HG03039 (cell line): ENCODE measurements around the gene KCNK10.
A peak's percentile ranks its signal among the peaks of the same experiment; 100 is the strongest.

Source experiments
- ATAC-seq: cut with Tn5 transposase; IDR thresholded peaks from one replicate; pipeline ENCODE4 v1.9.1; 2021; ENCODE audit warnings: mild to moderate bottlenecking, moderate library complexity; ENCODE audit not compliant: unreplicated experiment

Gene KCNK10

GRCh38 chr14:88323086-88323522, at the start of gene KCNK10:
KCNK10 (minus strand) TSS chr14:88323269; CDS start chr14:88322798, 471 bp downstream.
- peak; percentile 27 for ATAC-seq

DNA sequence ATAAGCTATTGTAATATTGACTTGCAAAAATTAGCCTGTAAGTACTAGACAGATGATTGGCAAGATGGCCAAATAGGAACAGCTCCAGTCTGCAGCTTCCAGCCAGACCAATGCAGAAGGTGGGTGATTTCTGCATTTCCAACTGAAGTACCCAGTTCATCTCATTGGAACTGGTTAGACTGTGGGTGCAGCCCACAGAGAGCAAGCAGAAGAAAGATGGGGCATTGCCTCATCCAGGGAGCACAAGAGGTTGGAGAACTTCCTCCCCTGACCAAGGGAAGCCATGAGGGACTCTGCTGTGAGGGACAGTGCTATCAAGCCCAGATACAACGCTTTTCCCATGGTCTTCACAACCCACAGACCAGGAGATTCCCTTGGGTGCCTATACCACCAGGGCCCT, 46.4 kb upstream of the KCNK10 start:
- no peak for ATAC-seq

GRCh38 chr14:88364710-88365413, 41.8 kb upstream of the KCNK10 start:
- no peak for ATAC-seq

DNA sequence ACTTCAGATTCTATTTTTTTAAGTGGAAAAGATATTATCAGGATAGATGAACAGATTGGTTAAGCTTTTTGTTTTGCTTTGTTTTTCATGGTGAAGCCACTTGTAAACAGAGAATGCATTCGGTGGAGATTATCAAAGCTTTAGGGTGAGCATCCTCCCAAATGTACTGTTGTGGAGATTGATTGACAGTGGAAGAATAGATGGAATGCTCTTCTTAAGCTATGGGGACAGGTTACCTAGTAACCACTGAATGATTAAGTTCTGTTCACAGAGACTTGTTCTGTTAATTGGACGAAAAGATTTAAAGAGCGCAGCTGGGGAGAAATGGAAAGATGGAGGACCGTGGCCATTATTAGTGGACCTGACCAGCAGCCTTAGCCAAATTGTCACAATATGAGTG, 40.6 kb upstream of the KCNK10 start:
- ATAC-seq: no peak

- no peak for ATAC-seq
Observed at GRCh38 chr14:88359500-88359899, 36.4 kb upstream of the KCNK10 start.

GRCh38 chr14:88354358-88354757, 31.3 kb upstream of the KCNK10 start:
- no peak for ATAC-seq

GRCh38 chr14:88352698-88353097, 29.6 kb upstream of the KCNK10 start:
- ATAC-seq: no peak

GRCh38 chr14:88351966-88352691, 29.1 kb upstream of the KCNK10 start:
- no peak for ATAC-seq

- no peak for ATAC-seq
Observed at GRCh38 chr14:88348546-88348945, 25.5 kb upstream of the KCNK10 start.

DNA sequence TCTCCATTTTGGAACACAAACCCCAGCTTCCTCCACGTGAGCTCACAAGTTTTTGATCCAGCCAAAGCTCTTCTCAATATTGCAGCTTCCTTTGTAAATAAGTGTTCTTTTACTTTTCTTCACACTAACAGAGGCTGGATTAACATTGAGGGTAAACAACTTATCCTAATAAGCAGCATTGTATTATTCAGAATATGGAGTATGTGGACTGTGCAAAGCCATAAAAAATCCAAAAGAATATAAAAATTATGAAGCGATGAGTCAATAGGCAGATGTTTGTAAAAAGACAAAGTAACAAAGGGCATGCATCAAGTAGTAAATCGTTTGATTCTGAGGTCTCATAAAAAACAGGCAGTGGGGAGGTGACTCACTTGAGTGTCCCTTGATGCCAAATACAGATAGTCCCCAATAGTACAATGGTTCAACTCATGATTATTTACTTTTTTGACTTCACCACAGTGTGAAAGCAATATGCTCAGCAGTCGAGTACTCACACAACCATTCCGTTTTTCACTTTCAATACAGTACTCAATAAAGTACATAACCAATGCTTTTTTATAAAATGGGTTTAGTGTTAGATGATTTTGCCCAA, 23.1 kb upstream of the KCNK10 start:
- ATAC-seq: no peak

DNA sequence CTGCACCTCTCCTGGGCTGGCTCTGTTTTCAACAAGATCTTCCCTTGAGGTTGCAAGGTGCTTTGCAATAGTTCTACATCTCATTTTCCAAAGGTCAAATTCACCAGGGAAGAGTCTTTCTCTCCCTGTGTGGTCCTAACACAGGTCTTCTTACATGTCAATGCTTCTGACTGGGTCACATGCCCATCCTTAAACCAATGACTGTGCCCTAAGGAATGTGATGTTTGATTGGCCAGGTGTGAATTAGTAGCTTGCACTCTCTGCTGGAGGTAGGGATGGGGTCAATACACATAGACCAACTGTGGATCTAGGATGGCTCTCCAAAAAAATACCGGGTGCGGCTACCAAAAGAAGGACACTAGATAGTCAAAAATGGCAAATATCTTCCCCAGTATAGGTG, 19.9 kb upstream of the KCNK10 start:
- no peak for ATAC-seq

- ATAC-seq: no peak
Observed at GRCh38 chr14:88340357-88340756, 17.3 kb upstream of the KCNK10 start.

GRCh38 chr14:88333036-88333435, 10.0 kb upstream of the KCNK10 start:
- ATAC-seq: no peak

DNA sequence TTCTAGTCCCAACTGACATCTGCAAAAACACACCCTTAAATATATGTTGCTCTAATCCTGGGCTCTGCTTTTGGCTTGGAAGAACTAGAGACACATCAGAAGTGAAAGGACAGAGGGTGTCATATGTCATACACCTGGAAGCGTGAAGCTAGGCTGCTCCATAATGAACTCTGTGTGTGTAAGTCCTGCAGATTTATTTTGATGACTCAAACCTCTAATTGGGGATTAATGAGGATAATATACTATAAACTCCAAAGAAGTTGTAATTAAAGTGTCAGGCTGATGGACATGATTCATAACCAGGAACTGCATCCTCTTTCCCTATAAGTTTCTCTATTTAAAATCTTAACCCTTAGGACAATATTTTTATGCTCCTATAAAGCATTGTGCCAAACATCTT, 4.4 kb upstream of the KCNK10 start:
- no peak for ATAC-seq

DNA sequence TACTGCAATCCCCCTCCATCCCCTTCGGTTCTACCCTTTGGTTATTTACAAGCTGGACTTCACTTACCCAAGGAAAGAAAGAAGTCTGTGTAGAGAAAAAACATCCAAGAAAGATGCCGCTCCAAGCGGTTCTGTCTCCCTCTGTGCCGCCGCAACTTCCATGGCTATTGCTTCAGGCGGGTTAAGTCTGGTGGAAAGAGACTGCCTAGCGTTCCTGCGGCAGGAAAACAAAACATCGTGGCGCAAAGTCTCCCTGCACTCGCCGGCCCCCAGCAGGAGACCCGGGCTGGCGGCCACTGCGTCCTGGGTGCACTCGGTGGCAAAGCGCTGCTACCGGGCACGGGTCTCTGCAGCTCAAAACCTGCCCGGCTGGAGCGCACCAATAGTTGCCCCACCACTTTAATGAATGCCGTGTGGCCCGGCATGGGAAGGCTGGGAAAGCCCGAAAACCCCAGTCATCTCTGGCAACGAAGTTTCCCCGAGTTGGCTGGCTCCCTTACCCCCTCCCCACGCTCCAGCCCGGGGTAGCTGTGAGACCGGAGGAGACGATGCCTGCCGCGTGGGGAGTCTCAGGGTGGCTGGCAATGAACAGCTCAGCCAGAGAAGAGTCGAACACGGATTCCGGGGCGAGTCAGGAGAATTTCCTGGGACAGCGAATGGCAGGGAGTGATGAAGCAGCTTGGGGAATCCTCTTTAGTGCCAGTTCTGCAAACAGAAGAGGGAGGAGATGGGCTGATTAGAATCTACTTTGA, 3.5 kb upstream of the KCNK10 start:
- ATAC-seq: no peak

DNA sequence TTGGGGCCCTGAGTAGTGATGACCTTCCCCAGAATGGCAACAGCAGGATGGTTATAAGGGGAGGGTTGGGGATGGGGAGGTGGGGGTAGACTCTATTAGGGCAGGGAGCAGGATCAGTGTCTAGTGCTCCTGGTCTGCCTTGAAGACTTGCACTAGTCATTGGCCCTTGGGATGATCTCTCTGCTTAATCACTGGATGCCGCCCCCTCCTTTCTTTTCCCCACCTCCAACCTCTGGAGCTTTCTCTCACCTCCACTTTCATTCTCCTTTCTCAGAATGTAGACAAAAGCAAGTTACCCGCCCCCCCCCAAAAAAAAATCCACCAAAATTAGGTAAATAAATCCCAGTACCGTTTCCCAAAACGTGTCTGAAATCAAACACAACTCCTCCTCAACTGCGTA, 2.8 kb upstream of the KCNK10 start:
- ATAC-seq: no peak

- ATAC-seq: no peak
Observed at GRCh38 chr14:88324930-88325329, 1.9 kb upstream of the KCNK10 start.

DNA sequence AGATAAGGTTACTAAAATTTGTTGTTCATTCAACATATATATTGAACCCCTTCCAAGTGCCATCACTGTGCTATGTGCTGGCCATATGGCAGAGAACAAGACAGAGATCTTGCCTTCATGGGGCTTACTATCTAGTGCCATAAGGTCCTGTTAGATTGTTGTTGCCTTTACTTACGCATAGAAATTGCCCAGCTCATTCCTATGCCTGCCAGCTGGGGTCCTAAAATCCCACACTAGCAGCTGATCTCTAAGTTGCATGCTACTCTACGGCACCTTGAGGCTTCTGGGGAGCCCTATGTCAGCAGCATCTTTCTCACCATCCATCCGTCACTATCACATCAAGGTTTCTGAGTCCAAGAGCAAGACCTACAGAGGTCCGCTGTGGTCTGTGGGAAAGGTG, 1.4 kb upstream of the KCNK10 start:
- no peak for ATAC-seq

DNA sequence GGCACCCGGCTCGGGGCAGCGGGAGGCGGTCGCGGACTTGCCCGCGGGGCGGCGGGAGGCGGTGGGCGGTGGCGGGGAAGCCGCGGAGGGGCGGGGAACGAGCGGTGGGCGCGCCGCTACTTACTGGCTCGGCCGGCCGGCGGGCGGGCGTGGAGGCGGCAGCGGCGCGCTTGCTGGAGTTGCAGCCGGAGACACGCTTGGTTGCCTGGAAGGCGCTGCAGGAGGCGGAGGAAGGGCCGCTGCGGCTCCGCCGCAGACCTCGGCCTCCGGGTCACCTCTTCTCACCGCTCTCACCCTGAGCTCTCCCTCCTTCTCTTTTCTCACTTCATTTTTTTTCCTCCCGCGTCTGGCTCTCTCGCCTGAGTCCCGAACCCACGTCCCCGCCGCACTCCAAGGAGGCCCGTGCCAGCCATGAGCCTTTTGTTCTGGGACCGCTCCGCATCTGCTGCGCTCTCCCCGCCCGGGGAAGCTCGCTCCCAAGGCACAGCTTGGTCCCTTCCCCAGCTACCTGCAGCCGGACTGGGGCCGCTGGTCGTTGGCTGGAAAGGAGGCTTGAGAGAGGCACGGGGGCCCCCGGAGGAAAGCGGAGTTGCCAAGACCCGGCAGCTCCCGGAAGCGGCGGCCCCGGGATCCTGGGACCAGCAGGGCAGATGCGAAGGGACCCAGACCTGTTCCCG, 592 bp upstream of the KCNK10 start:
- peak; percentile 84 for ATAC-seq

GRCh38 chr14:88322504-88323085, 474 bp downstream of the KCNK10 start:
- no peak for ATAC-seq
